HCT116 (cell line): ENCODE results near the gene MRAP2. TPM values are rescaled to one million over a fixed set of nuclear protein-coding genes. Genes with fewer than 3 reads are reported as not detected.

ENCODE experiments used
- ATAC-seq: fragments of 200-7000 bp; cut with Tn5 transposase; 2 replicates; pipeline ENCODE4 v1.9.1; 2020; ENCODE audit warnings: mild to moderate bottlenecking, moderate library complexity
- BruUV-seq: library from RNA; stranded (reverse); fragments of 400-500 nt; replicated peaks from 2 replicates; lab custom pipeline; 2021; lab: Mats Ljungman, UMichigan
- CTCF ChIA-PET: fragments of 300-600 bp; sonication (Branson Sonifier 250); formaldehyde crosslinking; loops from one replicate; lab custom pipeline; 2021; ENCODE audit warnings: antibody characterized with exemption; lab: Charles Lee
- POLR2A ChIA-PET: fragments of 300-600, 350-600 bp; sonication (Branson Sonifier 250); formaldehyde crosslinking; loops from one replicate; lab custom pipeline; 2021; ENCODE audit warnings: antibody characterized with exemption; lab: Charles Lee
- RAD21 ChIA-PET, 2 experiments: fragments of 300-600 bp; sonication (Branson Sonifier 250); formaldehyde crosslinking; loops; one replicate each; lab custom pipeline; 2023; ENCODE audit warnings: low total read pairs in 2 of 2; ENCODE audit not compliant: uncharacterized antibody in 2 of 2, unreplicated experiment in 2 of 2, low non-redundant PET in 1 of 2; lab: Charles Lee
- DNase-seq: peaks from one replicate; pipeline ENCODE4 v3.0.0-alpha.2; 2010; ENCODE audit warnings: low read depth, low spot score
- H2AFZ ChIP-seq: fragments of 200-600 bp; shearing (Covaris generic), sonication (generic); 2 replicates; pipeline ENCODE4 v1.6.1; 2017; ENCODE audit warnings: low read depth, mixed run types, mixed read lengths, antibody characterized with exemption, low read length; ENCODE audit not compliant: poor library complexity, severe bottlenecking
- H3K27ac ChIP-seq: 2 replicates; pipeline ENCODE4 v1.5.1; 2012; ENCODE audit warnings: low read depth, low read length
- H3K27me3 ChIP-seq: fragments of 200-600 bp; sonication (generic); 2 replicates; pipeline ENCODE4 v1.6.1; 2016; ENCODE audit warnings: mixed run types, low read length, mixed read lengths; ENCODE audit not compliant: insufficient read depth
- H3K36me3 ChIP-seq, 2 experiments: fragments of 200-500 bp in 1 of 2; fragments of 200-600 bp in 1 of 2; sonication (Bioruptor generic) in 1 of 2; sonication (generic) in 1 of 2; 2 replicates each; pipeline versions ENCODE4 v1.5.1 to v1.6.1; 2014 to 2016; ENCODE audit warnings: low read length in 2 of 2, inconsistent platforms in 1 of 2, mixed read lengths in 1 of 2, mixed run types in 1 of 2; ENCODE audit not compliant: insufficient read depth in 2 of 2, control insufficient read depth in 1 of 2
- H3K4me1 ChIP-seq, 2 experiments: fragments of 200-600 bp in 1 of 2; sonication (generic) in 1 of 2; 2 replicates each; pipeline versions ENCODE4 v1.5.1 to v1.6.1; 2012 to 2017; ENCODE audit warnings: low read length in 2 of 2, inconsistent platforms in 1 of 2, mild to moderate bottlenecking in 1 of 2, mixed read lengths in 1 of 2, mixed run types in 1 of 2, moderate library complexity in 1 of 2; ENCODE audit not compliant: insufficient read depth in 2 of 2, control insufficient read depth in 1 of 2
- H3K4me2 ChIP-seq: fragments of 200-600 bp; sonication (generic); 2 replicates; pipeline ENCODE4 v1.6.1; 2017; ENCODE audit warnings: mixed run types, low read length, mixed read lengths
- H3K4me3 ChIP-seq, 2 experiments: fragments of 200-600 bp in 1 of 2; sonication (generic) in 1 of 2; replicated peaks in 1 of 2; 2 replicates each; pipeline ENCODE4 v1.5.1; 2011 to 2016; ENCODE audit warnings: low read length in 2 of 2, control low read depth in 1 of 2, low read depth in 1 of 2, mild to moderate bottlenecking in 1 of 2, mixed read lengths in 1 of 2, mixed run types in 1 of 2
- H3K79me2 ChIP-seq: fragments of 200-600 bp; sonication (generic); 2 replicates; pipeline ENCODE4 v1.6.1; 2017; ENCODE audit warnings: mild to moderate bottlenecking, mixed run types, low read length, moderate library complexity, mixed read lengths; ENCODE audit not compliant: insufficient read depth
- H3K9ac ChIP-seq: fragments of 200-600 bp; sonication (generic); 2 replicates; pipeline ENCODE4 v1.6.1; 2016; ENCODE audit warnings: low read length, mixed read lengths
- H3K9me2 ChIP-seq: fragments of 200-600 bp; sonication (generic), shearing (Covaris generic); 2 replicates; pipeline ENCODE4 v1.6.1; 2017; ENCODE audit warnings: mixed run types, mild to moderate bottlenecking, moderate library complexity; ENCODE audit not compliant: insufficient read depth
- H3K9me3 ChIP-seq, 2 experiments: fragments of 200-500 bp in 1 of 2; fragments of 200-600 bp in 1 of 2; sonication (Bioruptor generic) in 1 of 2; sonication (generic) in 1 of 2; 2 replicates each; pipeline ENCODE4 v1.6.1; 2014 to 2017; ENCODE audit warnings: low read length in 2 of 2, mixed read lengths in 2 of 2, inconsistent platforms in 1 of 2, low read depth in 1 of 2, mild to moderate bottlenecking in 1 of 2, mixed run types in 1 of 2, moderate library complexity in 1 of 2; ENCODE audit not compliant: control insufficient read depth in 1 of 2, insufficient read depth in 1 of 2
- H4K20me1 ChIP-seq: fragments of 200-600 bp; sonication (generic), shearing (Covaris generic); 2 replicates; pipeline ENCODE4 v1.6.1; 2017; ENCODE audit warnings: mixed run types, mild to moderate bottlenecking, moderate library complexity; ENCODE audit not compliant: insufficient read depth
- CBX3 ChIP-seq: IDR thresholded peaks from 2 replicates; pipeline ENCODE4 v1.6.1; 2012; ENCODE audit warnings: low read depth
- CEBPB ChIP-seq: IDR thresholded peaks from 2 replicates; pipeline ENCODE4 v1.6.1; 2012; ENCODE audit warnings: low read depth
- EGR1 ChIP-seq: IDR thresholded peaks from 2 replicates; pipeline ENCODE4 v1.6.1; 2012; ENCODE audit warnings: low read depth
- EZH2 ChIP-seq: fragments of 200-600 bp; sonication (generic); IDR thresholded peaks from 2 replicates; pipeline ENCODE4 v1.6.1; 2017; ENCODE audit warnings: antibody characterized with exemption, mixed run types
- FOSL1 ChIP-seq: IDR thresholded peaks from 2 replicates; pipeline ENCODE4 v1.6.1; 2012; ENCODE audit warnings: low read depth
- POLR2A ChIP-seq: IDR thresholded peaks from 2 replicates; pipeline ENCODE4 v1.7.0; 2011; ENCODE audit warnings: borderline replicate concordance; ENCODE audit not compliant: insufficient read depth, insufficient read length; ENCODE audit errors: extremely low read depth
- POLR2AphosphoS5 ChIP-seq: IDR thresholded peaks from 2 replicates; pipeline ENCODE4 v1.6.1; 2011; ENCODE audit warnings: mild to moderate bottlenecking, low read depth, low read length, moderate library complexity
- SIN3A ChIP-seq: IDR thresholded peaks from 2 replicates; pipeline ENCODE4 v1.6.1; 2012; ENCODE audit warnings: low read depth
- SP1 ChIP-seq: IDR thresholded peaks from 2 replicates; pipeline ENCODE4 v1.6.1; 2012; ENCODE audit warnings: low read depth
- SRF ChIP-seq: IDR thresholded peaks from 2 replicates; pipeline ENCODE4 v1.6.1; 2012; ENCODE audit warnings: low read depth
- ZNF274 ChIP-seq: fragments of 200-500 bp; sonication (Bioruptor generic); IDR thresholded peaks from 2 replicates; pipeline ENCODE4 v1.6.1; 2014; ENCODE audit warnings: mild to moderate bottlenecking, low read depth, low read length, inconsistent platforms
- intact Hi-C: fragments of 100-400 bp; cut with micrococcal nuclease; formaldehyde crosslinking; loops from 2 replicates; pipeline ENCODE4 v1.10.0; 2022
- total RNA-seq: library from RNA; stranded (reverse); gene quantifications from one replicate; pipeline ENCODE4 v1.2.1, GENCODE V29; 2021; ENCODE audit not compliant: unreplicated experiment
- TF ChIP-seq, protein P1 (sequence below), 3 experiments: fragments of 200-600 bp in 1 of 3; sonication (generic) in 1 of 3; IDR thresholded peaks in 2 of 3; conservative IDR thresholded peaks in 1 of 3; 2 replicates each; pipeline ENCODE4 v1.5.1; 2012 to 2017; ENCODE audit warnings: low read depth in 2 of 3, low read length in 2 of 3, antibody characterized with exemption in 1 of 3, borderline replicate concordance in 1 of 3, control low read depth in 1 of 3, mild to moderate bottlenecking in 1 of 3, mixed read lengths in 1 of 3, mixed run types in 1 of 3, moderate library complexity in 1 of 3; ENCODE audit not compliant: insufficient read depth in 1 of 3
- TF ChIP-seq, protein P2 (sequence below): IDR thresholded peaks from 2 replicates; pipeline ENCODE4 v1.6.1; 2012
- TF ChIP-seq, protein P3 (sequence below): IDR thresholded peaks from 2 replicates; pipeline ENCODE4 v1.6.1; 2012
- TF ChIP-seq, protein P4 (sequence below): IDR thresholded peaks from 2 replicates; pipeline ENCODE4 v1.6.1; 2011; ENCODE audit warnings: mild to moderate bottlenecking, low read length, moderate library complexity; ENCODE audit not compliant: insufficient replicate concordance; ENCODE audit errors: extremely low read depth
- TF ChIP-seq, protein P5 (sequence below): IDR thresholded peaks from 2 replicates; pipeline ENCODE4 v1.6.1; 2012; ENCODE audit warnings: low read depth

The MRAP2 gene
- total RNA-seq, 1 experiment from 2014 or later, result 1.4 TPM

DNA sequence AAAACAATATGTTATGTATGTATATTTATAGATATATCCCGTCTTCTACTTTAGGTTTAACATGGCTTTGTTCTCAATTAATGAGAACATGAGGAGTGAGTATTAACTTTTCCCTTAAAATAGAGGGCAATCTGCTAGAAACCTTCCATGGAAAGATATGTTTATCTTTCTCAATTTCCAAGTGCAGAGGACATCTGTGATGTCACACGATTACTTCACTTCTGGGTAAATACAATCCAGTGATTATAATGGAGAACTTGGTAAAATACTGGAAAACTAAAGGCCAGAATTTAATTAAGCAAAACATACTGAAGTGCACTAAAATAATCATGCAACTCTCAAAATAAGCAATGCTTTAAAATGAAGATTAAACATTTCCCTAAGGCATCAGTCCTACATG lies 11.9 kb upstream of the MRAP2 start:
- ChIA-PET CTCF (no interaction called here), POLR2A (no interaction called here), RAD21 (no interaction called here)
- Histone ChIP-seq H3K9me3 (no peaks in the 10 kb centered on the region), H4K20me1 (no peaks in the 10 kb centered on the region), H3K9me2 (no peaks in the 10 kb centered on the region), H2AFZ (no peak overlapping the region), H3K4me2 (no peak overlapping the region), H3K4me3 (no peak overlapping the region), H3K27me3 (no peaks in the 10 kb centered on the region), H3K36me3 (no peaks in the 10 kb centered on the region), H3K4me1 (peaks cover 0 to 10% of the 10 kb centered on the region in 2 experiments; a peak in 2 of 4 replicates), H3K27ac (no peak overlapping the region), H3K79me2 (no peaks in the 10 kb centered on the region), H3K9ac (no peak overlapping the region)
- intact Hi-C loops, result no loop called here
- TF ChIP-seq CEBPB (no peak), CBX3 (no peak), SP1 (no peak), FOSL1 (no peak), POLR2AphosphoS5 (no peak), ZNF274 (no peak), SRF (no peak), SIN3A (no peak), EGR1 (no peak), EZH2 (no peak), POLR2A (no peak)
- TF ChIP-seq, protein P1, sequence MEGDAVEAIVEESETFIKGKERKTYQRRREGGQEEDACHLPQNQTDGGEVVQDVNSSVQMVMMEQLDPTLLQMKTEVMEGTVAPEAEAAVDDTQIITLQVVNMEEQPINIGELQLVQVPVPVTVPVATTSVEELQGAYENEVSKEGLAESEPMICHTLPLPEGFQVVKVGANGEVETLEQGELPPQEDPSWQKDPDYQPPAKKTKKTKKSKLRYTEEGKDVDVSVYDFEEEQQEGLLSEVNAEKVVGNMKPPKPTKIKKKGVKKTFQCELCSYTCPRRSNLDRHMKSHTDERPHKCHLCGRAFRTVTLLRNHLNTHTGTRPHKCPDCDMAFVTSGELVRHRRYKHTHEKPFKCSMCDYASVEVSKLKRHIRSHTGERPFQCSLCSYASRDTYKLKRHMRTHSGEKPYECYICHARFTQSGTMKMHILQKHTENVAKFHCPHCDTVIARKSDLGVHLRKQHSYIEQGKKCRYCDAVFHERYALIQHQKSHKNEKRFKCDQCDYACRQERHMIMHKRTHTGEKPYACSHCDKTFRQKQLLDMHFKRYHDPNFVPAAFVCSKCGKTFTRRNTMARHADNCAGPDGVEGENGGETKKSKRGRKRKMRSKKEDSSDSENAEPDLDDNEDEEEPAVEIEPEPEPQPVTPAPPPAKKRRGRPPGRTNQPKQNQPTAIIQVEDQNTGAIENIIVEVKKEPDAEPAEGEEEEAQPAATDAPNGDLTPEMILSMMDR (IDR thresholded peaks at IDR 0.05 in 2 of 3, conservative IDR thresholded peaks at IDR 0.05 in 1 of 3; ENCODE audit: borderline replicate concordance in 1 of 3, insufficient read depth in 1 of 3, low read depth in 2 of 3, low read length in 2 of 3), result no peak
- TF ChIP-seq, protein P2, sequence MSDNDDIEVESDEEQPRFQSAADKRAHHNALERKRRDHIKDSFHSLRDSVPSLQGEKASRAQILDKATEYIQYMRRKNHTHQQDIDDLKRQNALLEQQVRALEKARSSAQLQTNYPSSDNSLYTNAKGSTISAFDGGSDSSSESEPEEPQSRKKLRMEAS, result no peak
- TF ChIP-seq, protein P3, sequence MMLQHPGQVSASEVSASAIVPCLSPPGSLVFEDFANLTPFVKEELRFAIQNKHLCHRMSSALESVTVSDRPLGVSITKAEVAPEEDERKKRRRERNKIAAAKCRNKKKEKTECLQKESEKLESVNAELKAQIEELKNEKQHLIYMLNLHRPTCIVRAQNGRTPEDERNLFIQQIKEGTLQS, result no peak
- TF ChIP-seq, protein P4, sequence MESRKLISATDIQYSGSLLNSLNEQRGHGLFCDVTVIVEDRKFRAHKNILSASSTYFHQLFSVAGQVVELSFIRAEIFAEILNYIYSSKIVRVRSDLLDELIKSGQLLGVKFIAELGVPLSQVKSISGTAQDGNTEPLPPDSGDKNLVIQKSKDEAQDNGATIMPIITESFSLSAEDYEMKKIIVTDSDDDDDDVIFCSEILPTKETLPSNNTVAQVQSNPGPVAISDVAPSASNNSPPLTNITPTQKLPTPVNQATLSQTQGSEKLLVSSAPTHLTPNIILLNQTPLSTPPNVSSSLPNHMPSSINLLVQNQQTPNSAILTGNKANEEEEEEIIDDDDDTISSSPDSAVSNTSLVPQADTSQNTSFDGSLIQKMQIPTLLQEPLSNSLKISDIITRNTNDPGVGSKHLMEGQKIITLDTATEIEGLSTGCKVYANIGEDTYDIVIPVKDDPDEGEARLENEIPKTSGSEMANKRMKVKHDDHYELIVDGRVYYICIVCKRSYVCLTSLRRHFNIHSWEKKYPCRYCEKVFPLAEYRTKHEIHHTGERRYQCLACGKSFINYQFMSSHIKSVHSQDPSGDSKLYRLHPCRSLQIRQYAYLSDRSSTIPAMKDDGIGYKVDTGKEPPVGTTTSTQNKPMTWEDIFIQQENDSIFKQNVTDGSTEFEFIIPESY, result no peak
- TF ChIP-seq, protein P5, sequence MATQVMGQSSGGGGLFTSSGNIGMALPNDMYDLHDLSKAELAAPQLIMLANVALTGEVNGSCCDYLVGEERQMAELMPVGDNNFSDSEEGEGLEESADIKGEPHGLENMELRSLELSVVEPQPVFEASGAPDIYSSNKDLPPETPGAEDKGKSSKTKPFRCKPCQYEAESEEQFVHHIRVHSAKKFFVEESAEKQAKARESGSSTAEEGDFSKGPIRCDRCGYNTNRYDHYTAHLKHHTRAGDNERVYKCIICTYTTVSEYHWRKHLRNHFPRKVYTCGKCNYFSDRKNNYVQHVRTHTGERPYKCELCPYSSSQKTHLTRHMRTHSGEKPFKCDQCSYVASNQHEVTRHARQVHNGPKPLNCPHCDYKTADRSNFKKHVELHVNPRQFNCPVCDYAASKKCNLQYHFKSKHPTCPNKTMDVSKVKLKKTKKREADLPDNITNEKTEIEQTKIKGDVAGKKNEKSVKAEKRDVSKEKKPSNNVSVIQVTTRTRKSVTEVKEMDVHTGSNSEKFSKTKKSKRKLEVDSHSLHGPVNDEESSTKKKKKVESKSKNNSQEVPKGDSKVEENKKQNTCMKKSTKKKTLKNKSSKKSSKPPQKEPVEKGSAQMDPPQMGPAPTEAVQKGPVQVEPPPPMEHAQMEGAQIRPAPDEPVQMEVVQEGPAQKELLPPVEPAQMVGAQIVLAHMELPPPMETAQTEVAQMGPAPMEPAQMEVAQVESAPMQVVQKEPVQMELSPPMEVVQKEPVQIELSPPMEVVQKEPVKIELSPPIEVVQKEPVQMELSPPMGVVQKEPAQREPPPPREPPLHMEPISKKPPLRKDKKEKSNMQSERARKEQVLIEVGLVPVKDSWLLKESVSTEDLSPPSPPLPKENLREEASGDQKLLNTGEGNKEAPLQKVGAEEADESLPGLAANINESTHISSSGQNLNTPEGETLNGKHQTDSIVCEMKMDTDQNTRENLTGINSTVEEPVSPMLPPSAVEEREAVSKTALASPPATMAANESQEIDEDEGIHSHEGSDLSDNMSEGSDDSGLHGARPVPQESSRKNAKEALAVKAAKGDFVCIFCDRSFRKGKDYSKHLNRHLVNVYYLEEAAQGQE, result no peak
- ATAC-seq (no peak), DNase-seq (no peak)
- no TSS peak for BruUV-seq
